ENCODE results near the gene LMO2.

LMO2 gene

DNA sequence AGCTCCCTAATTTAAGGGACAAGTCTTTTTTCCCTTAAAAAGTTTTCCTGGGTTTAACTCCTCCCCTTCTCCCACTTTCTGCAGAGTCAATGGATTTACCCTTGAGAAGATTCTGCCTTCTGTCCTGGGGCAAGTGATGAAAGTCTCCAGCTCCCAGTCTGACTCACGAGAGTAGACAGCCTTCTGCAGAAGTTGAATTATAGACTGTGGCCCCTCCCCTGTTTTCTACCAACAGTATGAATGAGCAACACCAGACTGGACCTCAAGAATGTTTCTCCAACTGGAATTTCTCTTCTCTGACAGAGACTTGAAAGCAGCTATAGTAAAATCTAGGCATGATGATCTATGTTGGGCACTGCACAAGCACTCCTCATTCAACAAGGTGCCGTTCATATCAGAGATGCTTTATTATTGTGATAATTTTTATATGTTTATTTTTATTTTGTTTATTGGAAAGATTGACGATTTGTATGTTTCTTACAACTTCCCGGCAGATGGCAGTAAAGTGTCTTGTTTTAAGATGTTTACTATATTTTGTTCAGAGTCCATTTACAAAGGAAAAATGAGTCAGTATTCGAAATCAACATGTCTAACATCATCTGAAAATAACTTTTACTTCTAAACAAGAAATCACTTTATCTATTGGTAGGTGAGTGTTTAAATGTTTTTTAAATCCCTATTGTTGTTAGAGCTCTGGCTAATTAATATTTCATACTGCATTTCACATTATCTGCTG, 56.6 kb downstream of the LMO2 start:
- TF ChIP-seq, protein P1, sequence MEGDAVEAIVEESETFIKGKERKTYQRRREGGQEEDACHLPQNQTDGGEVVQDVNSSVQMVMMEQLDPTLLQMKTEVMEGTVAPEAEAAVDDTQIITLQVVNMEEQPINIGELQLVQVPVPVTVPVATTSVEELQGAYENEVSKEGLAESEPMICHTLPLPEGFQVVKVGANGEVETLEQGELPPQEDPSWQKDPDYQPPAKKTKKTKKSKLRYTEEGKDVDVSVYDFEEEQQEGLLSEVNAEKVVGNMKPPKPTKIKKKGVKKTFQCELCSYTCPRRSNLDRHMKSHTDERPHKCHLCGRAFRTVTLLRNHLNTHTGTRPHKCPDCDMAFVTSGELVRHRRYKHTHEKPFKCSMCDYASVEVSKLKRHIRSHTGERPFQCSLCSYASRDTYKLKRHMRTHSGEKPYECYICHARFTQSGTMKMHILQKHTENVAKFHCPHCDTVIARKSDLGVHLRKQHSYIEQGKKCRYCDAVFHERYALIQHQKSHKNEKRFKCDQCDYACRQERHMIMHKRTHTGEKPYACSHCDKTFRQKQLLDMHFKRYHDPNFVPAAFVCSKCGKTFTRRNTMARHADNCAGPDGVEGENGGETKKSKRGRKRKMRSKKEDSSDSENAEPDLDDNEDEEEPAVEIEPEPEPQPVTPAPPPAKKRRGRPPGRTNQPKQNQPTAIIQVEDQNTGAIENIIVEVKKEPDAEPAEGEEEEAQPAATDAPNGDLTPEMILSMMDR (IDR thresholded peaks at IDR 0.05; ENCODE audit: low read depth, low read length, missing control alignments): no peak
- Histone ChIP-seq H3K4me3 (ENCODE audit: low read depth, low read length) (no peak overlapping the region), H3K36me3 (replicated peaks) (no peaks in the 10 kb centered on the region), H3K27ac (no peak overlapping the region), H3K27me3 (replicated peaks) (peaks cover 3% of the 10 kb centered on the region)
- in situ Hi-C loops (cut with HindIII; ENCODE audit: low pct_ligation_motif_present, low sequenced_read_pairs): no loop called here
- DNase-seq: peak; percentile 78

DNA sequence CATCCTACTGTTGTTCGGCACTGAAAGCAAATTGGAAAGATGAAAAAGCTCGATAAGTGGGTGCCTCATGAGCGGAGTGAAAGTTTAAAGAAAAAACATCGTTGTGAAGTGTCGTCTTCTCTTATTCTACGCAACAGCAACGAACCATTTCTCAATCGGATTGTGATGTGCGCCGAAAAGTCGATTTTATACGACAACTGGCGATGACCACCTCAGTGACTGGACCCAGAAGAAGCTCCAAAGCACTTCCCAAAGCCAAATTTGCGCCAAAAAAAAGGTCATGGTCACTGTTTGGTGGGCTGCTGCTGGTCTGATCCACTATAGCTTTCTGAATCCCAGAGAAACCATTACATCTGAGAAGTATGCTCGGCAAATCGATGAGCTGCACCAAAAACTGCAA, 59.2 kb downstream of the LMO2 start:
- Histone ChIP-seq H3K27ac (no peak overlapping the region), H3K27me3 (replicated peaks) (peaks cover 3% of the 10 kb centered on the region), H3K4me3 (ENCODE audit: low read depth, low read length) (no peak overlapping the region), H3K36me3 (replicated peaks) (no peaks in the 10 kb centered on the region)
- TF ChIP-seq, protein P1 (IDR thresholded peaks at IDR 0.05; ENCODE audit: low read depth, low read length, missing control alignments): no peak
- DNase-seq: no peak
- in situ Hi-C loops (cut with HindIII; ENCODE audit: low pct_ligation_motif_present, low sequenced_read_pairs): no loop called here

DNA sequence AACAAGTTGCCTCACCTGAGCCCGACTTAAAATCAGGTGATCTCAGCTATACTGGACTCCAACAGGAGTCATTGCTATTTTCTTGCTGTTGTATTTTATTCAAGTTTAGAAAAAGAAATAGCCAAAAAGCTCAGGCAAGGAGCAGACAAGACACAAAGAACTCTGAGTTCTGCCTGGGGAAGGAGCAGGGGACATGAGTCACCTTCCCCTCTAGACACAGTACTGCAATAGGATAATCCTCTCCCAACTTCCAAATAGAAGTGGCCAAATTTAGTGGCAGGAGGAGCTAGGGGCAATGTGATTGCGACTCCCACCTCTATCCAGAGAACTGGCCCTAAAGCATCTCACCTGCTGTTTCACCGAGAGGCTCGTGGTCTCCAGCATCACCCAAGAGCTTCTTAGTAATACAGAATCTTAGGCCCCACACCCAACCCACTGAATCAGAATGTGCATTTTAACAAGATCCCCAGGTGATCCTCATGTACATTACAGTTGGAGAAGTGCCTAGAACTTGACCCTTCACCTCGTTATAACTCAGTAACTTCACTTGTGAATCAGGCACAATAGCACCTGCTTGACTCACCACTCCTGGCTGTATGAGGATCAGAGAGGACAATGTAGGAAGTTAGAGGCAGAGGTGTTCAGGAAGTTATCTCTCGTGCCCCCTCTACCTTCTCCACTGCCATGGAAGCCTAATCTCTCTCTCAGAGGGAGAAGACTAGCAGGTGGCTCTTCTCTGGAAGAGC, 60.8 kb downstream of the LMO2 start:
- TF ChIP-seq, protein P1 (IDR thresholded peaks at IDR 0.05; ENCODE audit: low read depth, low read length, missing control alignments): no peak
- no peak for DNase-seq
- Histone ChIP-seq H3K27ac (no peak overlapping the region), H3K36me3 (replicated peaks) (no peaks in the 10 kb centered on the region), H3K27me3 (replicated peaks) (peaks cover 3% of the 10 kb centered on the region), H3K4me3 (ENCODE audit: low read depth, low read length) (no peak overlapping the region)
- in situ Hi-C loops (cut with HindIII; ENCODE audit: low pct_ligation_motif_present, low sequenced_read_pairs): no loop called here

DNA sequence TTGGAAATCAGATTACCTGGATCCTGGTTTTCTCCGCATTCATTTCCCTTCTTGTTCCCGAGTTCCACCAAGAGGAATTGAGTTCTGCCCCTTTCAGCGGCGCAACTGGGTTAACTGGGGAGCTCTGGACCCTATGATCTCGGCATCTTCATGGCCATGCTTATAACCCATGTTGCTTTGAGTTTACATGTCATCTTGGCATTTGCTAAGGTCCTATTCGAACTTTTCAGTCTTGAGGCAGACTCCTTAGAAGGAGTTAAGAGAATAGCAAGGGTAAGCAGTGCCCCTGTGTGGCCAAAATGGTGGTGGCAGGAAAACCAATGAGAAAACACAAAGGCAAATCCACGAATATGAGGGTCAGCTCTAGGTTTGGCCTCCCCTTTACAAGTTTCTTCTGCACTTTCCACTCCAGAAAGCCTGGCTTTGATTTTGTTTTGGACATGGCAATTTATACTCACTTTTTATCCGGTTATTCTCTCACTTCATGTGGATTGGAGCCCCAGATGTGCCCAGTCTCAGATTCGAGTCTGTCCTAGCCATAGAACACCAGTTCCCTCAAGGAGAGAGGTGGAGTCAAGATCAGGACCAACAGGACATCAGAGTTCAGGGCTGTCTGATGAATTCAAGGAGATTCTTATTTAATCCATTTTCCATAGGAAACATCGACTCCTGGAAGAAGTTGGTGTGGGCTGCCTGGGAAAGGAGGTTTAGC, 62.3 kb downstream of the LMO2 start:
- in situ Hi-C loops (cut with HindIII; ENCODE audit: low pct_ligation_motif_present, low sequenced_read_pairs): no loop called here
- peaks cover 3% of the 10 kb centered on the region for H3K27me3 ChIP-seq (replicated peaks)

DNA sequence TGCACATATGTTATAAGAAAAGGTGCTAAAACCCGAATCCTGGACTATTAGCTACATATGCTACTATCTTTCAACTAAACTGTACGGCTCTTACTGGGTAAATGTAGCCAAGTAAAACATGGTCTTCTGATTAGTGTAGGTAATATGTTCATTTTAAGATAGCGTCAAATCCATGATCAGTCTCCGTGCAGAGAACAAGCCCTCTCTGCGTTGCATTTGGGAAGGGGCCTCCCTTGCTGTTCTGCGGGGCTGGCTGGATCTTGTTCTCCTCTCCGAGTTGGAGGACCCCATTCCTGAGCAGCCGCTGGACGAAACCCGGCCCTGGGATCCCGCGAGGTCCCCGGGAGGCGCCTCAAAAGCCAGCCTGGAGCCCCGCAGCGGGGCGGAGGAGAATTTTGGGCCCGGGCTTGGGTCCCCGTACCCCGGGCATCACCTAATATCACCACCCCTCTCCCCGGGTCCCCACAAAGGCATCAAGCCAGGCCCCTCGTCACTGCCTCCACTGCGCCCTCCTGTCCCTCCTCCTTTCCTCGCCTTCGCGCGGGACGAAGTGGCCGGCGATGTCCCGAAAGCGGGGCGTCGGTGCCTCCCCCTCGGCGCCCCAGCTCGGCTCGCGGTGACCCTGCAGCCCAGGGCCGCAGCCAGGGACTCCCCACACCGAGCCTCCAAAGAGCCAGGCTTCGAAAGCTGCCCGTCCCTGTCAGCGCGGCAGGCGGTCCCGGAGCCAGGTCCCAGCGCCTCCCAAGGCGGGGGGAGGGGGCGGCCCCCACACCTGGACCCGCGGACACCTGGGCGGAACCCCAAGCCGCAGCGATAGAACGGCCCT, 63.1 kb downstream of the LMO2 start:
- TF ChIP-seq, protein P1 (IDR thresholded peaks at IDR 0.05; ENCODE audit: low read depth, low read length, missing control alignments): no peak
- Histone ChIP-seq H3K4me3 (ENCODE audit: low read depth, low read length) (peak overlapping the region; percentile 56), H3K36me3 (replicated peaks) (no peaks in the 10 kb centered on the region), H3K27me3 (replicated peaks) (peaks cover 3% of the 10 kb centered on the region), H3K27ac (no peak overlapping the region)
- in situ Hi-C loops (cut with HindIII; ENCODE audit: low pct_ligation_motif_present, low sequenced_read_pairs): no loop called here
- no peak for DNase-seq

More for the DNA sequence above, 62.3 kb downstream of the LMO2 start:
- Histone ChIP-seq H3K36me3 (replicated peaks) (no peaks in the 10 kb centered on the region), H3K27ac (no peak overlapping the region), H3K4me3 (ENCODE audit: low read depth, low read length) (peak overlapping the region; percentile 56)
- peak; percentile 70 for DNase-seq
- TF ChIP-seq, protein P1 (IDR thresholded peaks at IDR 0.05; ENCODE audit: low read depth, low read length, missing control alignments): peak; percentile 92

Measured in brain microvascular endothelial cell (primary cell).